HepG2 (cell line): ENCODE data around the gene SP5. TPM values are rescaled to one million over a fixed set of nuclear protein-coding genes. Genes with fewer than 3 reads are reported as not detected.

Experiments used
- AFF4 ChIP-seq: sonication (generic); formaldehyde crosslinking; IDR thresholded peaks from 2 replicates; pipeline ENCODE4 v1.4.0; 2020; ENCODE audit warnings: missing genetic modification reagents
- ARID5B ChIP-seq: IDR thresholded peaks from 2 replicates; pipeline ENCODE4 v1.4.0; 2020; ENCODE audit warnings: mild to moderate bottlenecking, missing genetic modification reagents
- CREM ChIP-seq, 2 experiments: sonication (generic) in 1 of 2; formaldehyde crosslinking in 1 of 2; IDR thresholded peaks; 2 replicates each; pipeline versions ENCODE4 v1.4.0 to v1.6.1; 2016 to 2020; ENCODE audit warnings: antibody characterized with exemption in 1 of 2, mild to moderate bottlenecking in 1 of 2, missing genetic modification reagents in 1 of 2
- KAT2B ChIP-seq: fragments of 150-350 bp; IDR thresholded peaks from 2 replicates; pipeline ENCODE4 v1.6.1; 2014; ENCODE audit warnings: low read depth, low read length, borderline replicate concordance
- MED8 ChIP-seq: sonication (generic); formaldehyde crosslinking; IDR thresholded peaks from 2 replicates; pipeline ENCODE4 v1.8.1; 2023; ENCODE audit warnings: mild to moderate bottlenecking, missing genetic modification reagents; ENCODE audit not compliant: insufficient replicate concordance
- SOX5 ChIP-seq: IDR thresholded peaks from 2 replicates; pipeline ENCODE4 v1.6.1; 2016; ENCODE audit warnings: borderline replicate concordance
- TCF7 ChIP-seq: sonication (generic); IDR thresholded peaks from 2 replicates; pipeline ENCODE4 v1.6.1; 2016; ENCODE audit warnings: antibody characterized with exemption, low read depth
- TEAD2 ChIP-seq: sonication (generic); formaldehyde crosslinking; IDR thresholded peaks from 2 replicates; pipeline ENCODE4 v1.9.0; 2021; ENCODE audit warnings: missing genetic modification reagents
- ZHX1 ChIP-seq: sonication (generic); formaldehyde crosslinking; IDR thresholded peaks from 2 replicates; pipeline ENCODE4 v1.8.1; 2022; ENCODE audit warnings: low read depth, mild to moderate bottlenecking, missing genetic modification reagents
- ZKSCAN8 ChIP-seq: IDR thresholded peaks from 2 replicates; pipeline ENCODE4 v1.6.1; 2016; ENCODE audit warnings: borderline replicate concordance, missing genetic modification reagents, missing compliant biosample characterization
- ZNF225 ChIP-seq: sonication (generic); formaldehyde crosslinking; IDR thresholded peaks from 2 replicates; pipeline ENCODE4 v1.4.0; 2020; ENCODE audit warnings: mild to moderate bottlenecking, missing genetic modification reagents
- ZNF383 ChIP-seq: sonication (generic); formaldehyde crosslinking; IDR thresholded peaks from 2 replicates; pipeline ENCODE4 v1.4.0; 2020; ENCODE audit warnings: missing genetic modification reagents, mild to moderate bottlenecking, borderline replicate concordance
- ZNF446 ChIP-seq: sonication (generic); formaldehyde crosslinking; IDR thresholded peaks from 2 replicates; pipeline ENCODE4 v1.5.0; 2020; ENCODE audit warnings: mild to moderate bottlenecking, missing genetic modification reagents
- ZNF503 ChIP-seq: sonication (generic); formaldehyde crosslinking; IDR thresholded peaks from 2 replicates; pipeline ENCODE4 v1.4.0; 2020; ENCODE audit warnings: missing genetic modification reagents
- ZNF619 ChIP-seq: sonication (generic); formaldehyde crosslinking; IDR thresholded peaks from 2 replicates; pipeline ENCODE4 v1.4.0; 2020; ENCODE audit warnings: mild to moderate bottlenecking, missing genetic modification reagents
- ZNF691 ChIP-seq: sonication (generic); formaldehyde crosslinking; IDR thresholded peaks from 2 replicates; pipeline ENCODE4 v1.4.0; 2020; ENCODE audit warnings: missing genetic modification reagents, low read depth, mild to moderate bottlenecking, borderline replicate concordance
- ZNF761 ChIP-seq: sonication (generic); formaldehyde crosslinking; conservative IDR thresholded peaks from 2 replicates; pipeline ENCODE4 v1.4.0; 2020; ENCODE audit warnings: mild to moderate bottlenecking, missing genetic modification reagents
- polyA plus RNA-seq, 8 experiments: library from polyadenylated mRNA; depleted of rRNA in 3 of 8; stranded (reverse) in 7 of 8; unstranded in 1 of 8; fragments of >200 nt; fragmentation: Illumina TruSeq in 4 of 8; extraction: Trizol in 4 of 8; gene quantifications; 2 replicates each; pipeline versions ENCODE4 v1.2.1 to v1.2.3, GENCODE V29; 2011 to 2016; ENCODE audit warnings: low read depth in 4 of 8, missing spikeins in 1 of 8, mixed read lengths in 1 of 8; ENCODE audit not compliant: insufficient read depth in 1 of 8
- total RNA-seq, 5 experiments: library from RNA; depleted of rRNA; stranded (reverse); fragments of >200 nt; fragmentation: Illumina TruSeq; extraction: Trizol; gene quantifications; 2 replicates each; pipeline ENCODE4 v1.2.3, GENCODE V29; 2016; ENCODE audit warnings: low read depth in 1 of 5

Gene SP5
- total and polyA plus RNA-seq, 2 of the 13 experiments (the other 11 are each of a cell fraction or from before 2014, with no cell fraction given), result 50.8 to 119 TPM

- TF ChIP-seq ZHX1 (CRISPR knock-in tag), result no peak
- TF ChIP-seq ZNF503 (CRISPR knock-in tag), result peak; percentile 30; the same call in 1 of the 2 replicates
- TF ChIP-seq ZNF446 (CRISPR knock-in tag), result no peak
- no peak for TF ChIP-seq ZNF225 (CRISPR knock-in tag)
- peak; percentile 83 for TF ChIP-seq CREM (IDR thresholded peaks at IDR 0.05)
- TF ChIP-seq CREM (CRISPR knock-in tag; IDR thresholded peaks at IDR 0.05), result no peak
- TF ChIP-seq TEAD2 (CRISPR knock-in tag), result no peak
- TF ChIP-seq ZNF383, result no peak
- peak; percentile 50; the same call in 1 of the 2 replicates for TF ChIP-seq ARID5B (CRISPR knock-in tag)
- peak; percentile 56 for TF ChIP-seq SOX5 (CRISPR knock-in tag)
- no peak for TF ChIP-seq AFF4 (CRISPR knock-in tag)
- no peak for TF ChIP-seq MED8 (CRISPR knock-in tag)
- TF ChIP-seq ZNF761 (CRISPR knock-in tag), result no peak
- TF ChIP-seq ZKSCAN8 (CRISPR knock-in tag), result no peak
- no peak for TF ChIP-seq ZNF619 (CRISPR knock-in tag)
- peak; percentile 94 for TF ChIP-seq TCF7
- no peak for TF ChIP-seq KAT2B
- no peak for TF ChIP-seq ZNF691
Measured at GRCh38 chr2:170766693-170767092, 51.6 kb downstream of the SP5 start (continued).
